Dermis blood vessel endothelial cell (primary cell): ENCODE results near the gene PPARG. TPM values are rescaled to one million over a fixed set of nuclear protein-coding genes. Genes with fewer than 3 reads are reported as not detected.
A peak's percentile ranks its signal among the peaks of the same experiment; 100 is the strongest.
"Not testable (repeated sequence)": the region's sequence is repeated elsewhere in the genome, so short reads cannot be mapped to it uniquely, and the experiment has no call there.

Source experiments
- DNase-seq: peaks from one replicate; pipeline ENCODE4 v3.0.0; 2010
- total RNA-seq: library from RNA; depleted of rRNA; stranded (reverse); fragments of >200 nt; gene quantifications from 2 replicates; pipeline ENCODE4 v1.2.3, GENCODE V29; 2014

PPARG gene
- total RNA-seq, 1 donor from 2014 or later = 69.4 TPM

DNA sequence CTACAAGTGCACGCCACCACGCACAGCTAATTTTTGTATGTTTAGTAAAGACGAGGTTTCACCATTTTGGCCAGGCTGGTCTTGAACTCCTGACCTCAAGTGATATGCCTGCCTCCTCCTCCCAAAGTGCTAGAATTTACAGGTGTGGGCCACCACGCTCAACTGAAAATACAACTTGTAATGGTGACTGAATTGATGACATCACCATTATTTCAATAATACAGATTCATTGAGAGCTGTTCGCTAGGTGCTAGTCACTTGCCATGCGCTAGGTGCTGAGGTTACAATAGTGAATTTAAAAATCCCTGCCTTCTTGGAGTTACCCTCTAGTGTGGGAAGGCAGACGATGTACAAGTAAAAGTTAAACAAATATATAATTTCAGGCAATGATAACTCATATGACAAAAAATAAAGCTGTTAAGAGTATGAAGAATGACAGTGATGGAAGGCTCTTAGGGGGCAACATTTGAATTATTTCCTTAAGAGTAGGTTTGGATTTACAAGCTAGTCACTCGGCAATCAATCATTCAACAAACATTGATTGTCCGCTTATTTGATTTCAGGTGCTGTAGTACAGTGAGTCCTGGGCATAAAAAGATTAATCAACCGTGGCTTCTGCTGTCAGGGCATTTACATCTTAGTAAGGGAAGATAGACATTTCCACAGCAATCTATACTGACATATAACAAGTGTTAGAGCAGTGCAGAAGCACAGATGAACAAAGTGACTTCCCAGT lies 9.1 kb upstream of the PPARG start:
- no peak for DNase-seq

DNA sequence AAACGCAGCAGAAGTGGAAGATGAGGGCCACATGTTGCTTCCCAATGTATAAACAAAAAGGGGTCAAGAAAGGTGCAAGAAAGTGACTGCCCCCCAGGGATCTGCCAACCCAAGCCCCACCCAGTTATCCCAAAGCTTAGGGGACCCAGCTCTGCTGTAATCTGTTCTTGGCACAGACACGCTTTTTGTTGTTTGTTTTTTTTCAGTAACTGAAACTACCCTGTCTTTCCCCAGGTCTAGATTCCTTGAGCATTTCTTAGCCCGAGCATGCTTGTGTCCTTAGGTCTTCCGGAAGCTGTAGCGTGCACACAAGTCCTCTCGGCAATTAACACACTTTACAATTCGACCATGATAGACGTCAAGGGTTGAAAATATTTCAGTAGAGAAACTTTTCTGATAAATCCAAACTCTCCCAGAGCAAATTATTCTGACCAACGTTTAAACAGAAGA lies 8.5 kb upstream of the PPARG start:
- no peak for DNase-seq

DNA sequence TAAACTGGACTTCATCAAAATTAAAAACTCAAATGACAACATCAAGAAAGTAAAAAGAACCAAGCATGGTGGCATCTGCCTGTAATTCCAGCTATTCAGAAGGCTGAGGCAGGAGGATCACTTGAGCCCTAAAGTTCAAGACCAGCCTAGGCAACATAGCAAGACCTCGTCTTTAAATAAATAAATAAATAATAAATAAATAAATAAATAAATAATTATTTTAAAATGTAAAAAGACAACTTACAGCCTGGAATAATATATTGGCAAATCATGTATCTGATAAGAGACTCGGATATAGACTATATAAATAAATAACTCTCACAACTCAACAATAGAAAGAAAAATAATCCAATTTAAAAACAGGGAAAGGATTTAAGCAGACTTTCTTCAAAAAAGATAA lies 4.3 kb upstream of the PPARG start:
- no peak for DNase-seq

DNA sequence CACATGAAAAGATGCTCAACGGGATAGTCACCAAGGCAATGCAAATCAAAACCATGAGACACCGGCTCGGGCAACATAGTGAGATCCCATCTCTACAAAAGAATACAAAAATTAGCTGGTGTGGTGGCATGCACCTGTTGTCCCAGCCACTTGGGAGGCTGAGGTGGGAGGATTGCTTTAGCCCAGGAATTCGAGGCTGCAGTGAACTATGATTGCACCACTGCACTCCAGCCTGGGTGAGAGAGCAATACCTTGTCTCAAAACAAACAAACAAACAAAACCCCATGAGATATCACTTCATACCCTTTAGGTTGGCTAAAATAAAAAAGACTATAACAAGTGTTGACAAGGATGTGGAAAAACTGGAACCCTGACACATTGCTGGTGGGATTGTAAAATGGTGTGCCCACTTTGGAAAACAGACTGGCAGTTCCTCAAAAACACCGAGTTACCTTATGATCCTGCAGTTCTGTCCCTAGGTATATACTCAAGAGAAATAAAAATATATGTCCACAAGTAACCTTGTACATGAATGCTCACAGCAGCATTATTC lies 3.8 kb upstream of the PPARG start:
- no peak for DNase-seq

DNA sequence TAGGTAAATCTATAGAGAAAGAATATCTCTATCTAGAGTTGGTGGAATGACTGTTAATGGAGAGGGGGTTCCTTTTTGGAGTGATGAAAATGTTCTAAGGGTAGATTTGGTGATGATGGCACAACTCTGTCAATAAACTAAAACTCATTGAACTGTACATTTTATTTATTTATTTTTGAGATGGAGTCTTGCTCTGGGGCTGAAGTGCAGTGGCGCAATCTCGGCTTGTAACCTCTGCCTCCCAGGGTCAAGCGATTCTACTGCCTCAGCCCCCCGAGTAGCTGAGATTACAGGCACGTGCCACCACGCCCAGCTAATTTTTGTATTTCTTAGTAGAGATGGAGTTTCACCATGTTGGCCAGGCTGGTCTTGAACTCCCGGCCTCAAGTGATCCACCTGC lies 3.1 kb upstream of the PPARG start:
- DNase-seq = not testable (repeated sequence)

DNA sequence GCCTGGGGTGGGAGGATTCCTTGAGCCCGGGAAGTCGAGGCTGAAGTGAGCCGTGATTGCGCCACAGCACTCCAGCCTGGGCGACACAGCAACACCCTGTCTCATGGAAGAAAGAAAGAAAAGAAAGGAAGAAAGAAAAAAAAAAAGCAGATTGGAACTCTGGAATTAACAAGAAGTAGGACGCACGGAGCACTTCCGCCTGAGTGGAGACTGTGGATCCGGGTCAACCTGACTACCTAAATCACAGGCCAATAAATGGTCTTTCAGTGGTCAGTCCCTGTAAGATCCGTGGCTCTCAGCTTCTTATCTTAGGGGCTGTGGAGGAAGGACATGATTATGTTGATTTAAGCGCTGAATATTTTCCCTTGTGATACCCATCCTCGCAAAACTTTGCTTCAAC lies 2.4 kb upstream of the PPARG start:
- no peak for DNase-seq

DNA sequence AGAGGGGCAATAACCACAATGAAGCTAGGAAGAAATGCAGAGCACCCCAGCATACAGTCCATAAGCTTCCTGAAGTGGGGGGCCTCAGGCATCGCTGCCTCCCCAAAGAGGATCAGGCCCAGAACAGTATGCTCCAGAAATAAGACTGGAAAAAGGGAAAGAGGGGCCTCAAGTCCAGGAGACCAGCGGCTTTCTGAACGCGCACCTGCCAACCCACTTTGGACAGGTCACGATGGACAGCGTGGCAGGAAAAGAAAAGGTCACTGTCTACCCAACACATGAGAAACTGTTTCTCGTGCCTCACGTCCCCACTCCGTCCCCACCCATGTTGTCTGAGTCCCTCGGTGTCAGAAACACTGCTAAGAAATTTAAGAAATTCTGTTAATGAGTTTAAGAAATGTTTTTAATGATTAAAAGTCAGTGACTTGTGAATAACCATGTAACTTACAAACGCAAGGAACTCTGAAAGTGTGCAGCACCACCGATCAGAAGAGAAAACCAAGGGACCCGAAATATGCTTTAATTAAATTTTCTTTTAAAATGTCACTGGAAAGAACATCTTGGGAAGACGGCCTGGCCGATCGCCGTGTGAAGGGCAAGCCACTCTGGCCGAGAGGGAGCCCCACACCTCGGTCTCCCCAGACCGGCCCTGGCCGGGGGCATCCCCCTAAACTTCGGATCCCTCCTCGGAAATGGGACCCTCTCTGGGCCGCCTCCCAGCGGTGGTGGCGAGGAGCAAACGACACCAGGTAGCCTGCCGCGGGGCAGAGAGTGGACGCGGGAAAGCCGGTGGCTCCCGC lies 1.7 kb upstream of the PPARG start:
- peak; percentile 26 for DNase-seq

DNA sequence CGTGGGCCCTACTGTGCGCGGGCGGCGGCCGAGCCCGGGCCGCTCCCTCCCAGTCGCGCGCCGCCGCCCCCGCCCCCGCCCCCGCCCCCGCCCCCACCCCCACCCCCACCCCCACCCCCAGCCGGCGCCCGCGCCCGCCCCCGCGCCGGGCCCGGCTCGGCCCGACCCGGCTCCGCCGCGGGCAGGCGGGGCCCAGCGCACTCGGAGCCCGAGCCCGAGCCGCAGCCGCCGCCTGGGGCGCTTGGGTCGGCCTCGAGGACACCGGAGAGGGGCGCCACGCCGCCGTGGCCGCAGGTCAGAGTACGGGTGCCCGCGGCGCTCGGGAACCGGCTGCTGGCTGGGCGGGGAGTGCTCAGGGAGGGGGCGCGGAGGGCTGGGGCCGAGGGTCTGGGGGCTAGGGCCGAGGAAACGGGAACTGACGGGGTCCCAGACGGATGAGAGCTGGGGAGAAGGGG lies 1.1 kb upstream of the PPARG start:
- peak; percentile 60 for DNase-seq

DNA sequence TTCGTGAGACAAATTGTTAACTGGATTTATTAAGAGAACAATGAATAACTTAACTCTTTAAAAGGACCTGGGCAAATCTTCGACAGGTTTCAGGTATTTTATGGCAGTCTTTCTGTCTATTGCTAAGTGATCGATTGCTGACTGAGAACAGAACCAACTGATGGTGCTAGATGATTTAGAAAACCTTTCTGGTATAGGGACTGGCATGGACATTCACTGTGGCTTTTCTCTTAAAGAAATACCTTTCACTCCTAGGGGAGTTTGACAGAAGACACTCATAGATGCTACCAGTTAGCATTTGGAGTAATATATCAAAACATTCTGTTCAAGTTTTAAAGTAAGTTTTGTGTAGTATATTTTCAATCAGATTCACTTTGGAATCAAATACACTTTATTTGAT lies 654 bp downstream of the PPARG start:
- DNase-seq = no peak

DNA sequence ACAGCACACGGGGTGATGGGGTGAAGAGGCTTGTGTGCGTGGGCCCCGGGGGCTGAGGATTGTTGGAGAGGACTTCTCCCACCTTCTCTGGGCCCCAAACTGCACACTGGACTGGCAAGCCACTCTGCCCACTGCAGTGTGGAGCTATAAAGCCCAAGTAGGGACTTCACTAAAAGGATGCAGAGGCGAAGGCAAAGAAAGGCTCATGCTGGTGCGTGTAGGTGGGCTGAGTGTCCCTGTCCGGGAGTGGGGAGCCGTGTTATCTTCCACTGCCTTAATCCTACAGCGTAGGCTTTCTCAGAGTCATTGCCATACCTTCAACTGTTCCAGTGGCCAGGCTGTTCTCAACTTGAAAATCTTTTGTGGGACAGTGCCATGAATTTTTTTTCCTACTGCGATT lies 3.9 kb downstream of the PPARG start:
- no peak for DNase-seq

DNA sequence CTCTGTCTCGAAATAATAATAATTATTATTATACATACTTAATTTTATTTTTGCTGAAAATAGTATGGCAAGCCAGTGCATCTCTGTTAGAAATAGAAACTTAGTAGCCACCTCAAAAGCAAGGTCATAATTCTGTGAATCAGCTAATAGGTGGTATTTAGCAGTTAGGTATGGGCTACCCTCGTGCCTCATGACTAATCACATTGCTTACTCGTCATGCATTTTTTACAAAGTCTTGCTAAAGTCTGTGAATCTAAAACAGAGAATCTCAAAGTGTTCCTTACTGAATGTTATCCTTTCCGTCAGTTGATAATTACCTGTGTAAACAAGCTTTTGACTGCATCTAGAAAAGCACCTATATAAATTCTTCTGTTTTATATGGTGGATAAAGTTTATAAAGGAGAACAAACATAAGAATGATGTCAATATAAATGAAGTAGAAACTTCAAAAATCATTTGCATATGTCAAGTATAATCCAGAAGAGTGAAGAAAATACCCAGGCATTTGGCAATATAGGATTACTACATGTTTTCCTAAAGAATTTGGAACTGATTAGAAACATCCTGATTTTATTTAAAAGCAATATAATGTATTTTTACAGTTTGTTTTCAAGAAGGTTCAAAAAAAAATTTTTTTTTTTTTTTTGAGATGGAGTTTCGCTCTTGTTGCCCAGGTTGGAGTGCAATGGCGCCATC lies 6.2 kb downstream of the PPARG start:
- no peak for DNase-seq

DNA sequence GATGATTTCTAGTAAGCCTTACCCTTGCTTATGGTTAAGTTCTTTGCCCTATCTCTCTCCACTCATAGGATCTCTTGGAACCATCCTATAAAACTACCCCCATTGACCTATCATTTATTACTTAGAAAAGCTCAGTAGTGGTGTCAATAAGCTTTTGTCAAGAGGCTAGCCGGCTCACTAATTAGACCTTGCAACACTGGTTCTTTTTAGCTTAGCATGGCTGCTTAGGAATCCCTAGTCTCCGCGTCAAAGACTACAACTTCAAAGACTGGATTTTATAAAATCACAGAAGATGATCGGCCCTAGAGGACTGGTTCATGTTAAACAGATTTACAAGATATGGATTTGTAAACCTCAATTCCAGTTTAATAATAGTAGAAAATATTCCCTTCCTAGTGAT lies 7.6 kb downstream of the PPARG start:
- DNase-seq = no peak

DNA sequence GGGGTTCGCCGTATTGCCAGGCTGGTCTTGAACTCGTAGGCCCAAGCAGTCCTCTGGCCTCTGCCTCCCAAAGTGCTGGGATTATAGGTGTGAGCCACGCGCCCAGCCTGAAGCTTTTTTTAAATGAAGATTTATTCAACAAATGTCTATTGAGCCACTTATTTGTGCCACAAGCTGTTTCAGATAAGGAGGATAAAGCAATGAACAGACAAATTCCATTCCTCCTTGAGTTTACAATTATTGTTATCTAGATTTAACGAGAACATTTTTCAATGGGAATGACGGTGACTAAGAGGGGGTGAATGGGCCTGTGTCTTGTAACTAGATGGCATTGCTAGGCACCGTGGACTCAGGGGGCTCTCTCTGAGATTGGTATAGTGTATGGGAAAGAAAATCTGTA lies 10.2 kb downstream of the PPARG start:
- no peak for DNase-seq

DNA sequence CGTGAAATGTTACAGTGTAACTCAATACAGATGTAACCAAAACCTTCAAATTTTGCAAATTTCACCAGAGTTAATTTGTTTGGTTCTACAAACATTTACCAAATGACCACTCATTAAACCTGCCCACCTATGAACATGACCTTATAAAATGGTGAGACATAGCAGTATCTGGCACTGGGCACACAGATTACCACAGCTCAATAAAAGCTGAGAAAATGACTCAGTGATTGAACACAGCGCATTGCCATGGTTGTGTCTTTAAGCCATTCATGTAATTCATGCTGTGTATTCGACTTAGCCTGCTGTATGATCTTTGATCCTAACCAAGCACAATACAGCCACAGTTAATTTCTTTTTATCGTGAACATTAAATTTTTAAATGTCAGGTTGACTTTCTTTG lies 11.3 kb downstream of the PPARG start:
- no peak for DNase-seq

DNA sequence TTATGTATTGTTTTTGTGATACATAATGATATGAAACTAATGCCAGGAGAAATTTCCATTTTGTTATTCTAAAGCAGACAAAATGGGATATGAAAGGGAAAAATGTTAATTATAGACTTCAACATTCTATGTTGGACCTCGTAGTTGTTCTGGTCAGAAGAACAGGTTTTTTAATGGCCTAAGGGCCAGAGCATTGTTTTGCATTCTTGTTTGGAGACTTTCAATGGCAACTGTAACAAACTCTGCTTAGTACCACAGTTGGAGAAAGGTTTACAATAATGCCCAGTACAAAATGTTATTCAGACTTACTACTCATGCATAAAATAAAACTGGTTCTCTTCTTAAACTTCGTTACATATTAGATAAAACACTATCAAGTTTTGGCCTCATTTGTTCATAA lies 12.2 kb downstream of the PPARG start:
- no peak for DNase-seq

DNA sequence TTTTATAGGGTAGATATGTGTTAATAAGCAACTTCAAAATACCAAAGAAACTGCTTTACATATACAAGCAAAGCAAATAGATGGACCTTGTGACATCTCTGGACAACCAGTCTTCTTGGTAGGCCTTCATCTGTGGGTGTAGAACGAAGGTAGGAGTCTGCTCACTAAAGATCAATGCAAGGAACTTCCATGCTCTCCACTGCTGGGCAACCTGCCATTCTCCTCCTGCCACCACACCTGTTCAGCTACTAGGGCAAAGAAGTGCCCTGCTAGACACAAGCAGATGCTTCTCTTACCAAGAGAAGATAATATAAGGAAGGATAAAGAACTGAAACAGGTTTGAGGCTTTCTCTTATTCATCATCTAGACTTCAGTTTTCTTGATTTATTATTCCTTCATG lies 12.6 kb downstream of the PPARG start:
- DNase-seq = no peak

DNA sequence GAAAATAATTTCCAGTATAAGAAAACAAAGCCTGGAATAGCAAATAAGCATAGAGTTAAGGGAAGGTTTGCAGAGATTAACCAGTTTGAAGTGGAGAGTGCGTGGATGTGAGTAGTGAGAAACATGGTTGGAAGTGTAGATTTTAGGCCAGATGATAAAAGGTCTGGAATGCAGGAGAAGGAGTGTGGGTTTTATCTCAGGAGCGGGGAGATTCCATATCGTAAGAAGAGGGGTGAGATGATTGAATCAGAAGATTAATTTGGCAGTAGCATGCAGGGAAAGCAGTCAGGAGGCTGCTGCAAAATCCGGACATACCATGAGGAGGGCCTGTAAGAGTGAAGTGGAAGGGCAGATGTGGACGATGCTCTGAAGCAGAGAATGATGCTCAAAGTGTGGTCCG lies 13.7 kb downstream of the PPARG start:
- DNase-seq = no peak

DNA sequence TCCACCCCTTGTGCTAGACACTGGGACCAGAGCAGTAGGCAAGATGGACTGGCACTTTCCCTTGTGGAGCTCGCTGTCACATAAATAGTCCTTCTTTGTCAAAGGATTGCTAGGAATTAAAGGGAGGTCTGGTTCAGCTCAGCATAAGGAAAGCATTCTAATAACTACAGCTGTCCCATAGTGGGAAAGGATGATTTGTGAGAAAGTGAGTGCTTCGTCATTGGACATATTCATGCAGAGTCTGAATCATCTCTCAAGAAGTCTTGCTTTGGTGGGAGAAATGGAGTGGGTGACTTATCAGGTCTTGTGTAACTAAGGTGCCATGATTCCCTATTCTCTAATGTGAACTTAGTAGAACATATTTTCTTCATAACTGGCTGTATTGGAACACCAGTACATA lies 14.7 kb downstream of the PPARG start:
- no peak for DNase-seq

DNA sequence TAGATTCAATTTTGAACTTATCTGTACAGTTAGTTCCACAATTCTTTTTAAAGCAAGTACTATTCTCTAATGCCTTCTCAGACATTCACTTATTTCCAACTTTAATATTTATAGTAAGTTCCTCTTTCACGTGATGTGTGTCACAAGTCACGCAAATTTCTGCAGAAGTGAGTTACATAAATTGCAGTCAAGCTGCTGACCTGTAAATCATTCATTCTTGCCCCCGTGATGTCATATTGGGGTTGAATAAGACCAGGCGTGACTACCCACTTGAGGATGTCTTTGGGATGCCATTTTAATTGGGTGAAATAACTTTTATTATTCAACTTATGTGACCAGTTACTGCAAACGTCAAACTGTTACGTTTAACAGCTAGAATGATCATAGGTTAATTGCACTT lies 15.1 kb downstream of the PPARG start:
- DNase-seq = no peak

DNA sequence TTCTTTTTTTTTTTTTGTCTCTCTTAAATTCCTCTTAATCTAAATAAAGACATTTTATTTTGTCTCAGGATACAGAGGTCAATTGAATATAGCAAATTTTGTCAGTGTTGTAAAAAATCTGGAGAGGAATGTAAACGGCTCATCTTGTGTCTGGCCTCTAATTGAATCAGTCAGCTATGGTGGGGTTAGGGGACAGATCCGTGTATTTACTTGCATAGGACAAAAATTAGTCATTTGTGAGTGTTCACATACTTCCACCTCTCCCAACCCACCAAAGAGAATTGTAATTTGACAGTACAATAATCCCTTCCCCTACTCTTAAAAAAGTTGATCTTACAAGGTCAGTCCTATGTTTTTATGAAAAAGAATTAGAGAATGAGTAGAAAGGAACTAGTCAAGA lies 18.3 kb downstream of the PPARG start:
- DNase-seq = no peak

DNA sequence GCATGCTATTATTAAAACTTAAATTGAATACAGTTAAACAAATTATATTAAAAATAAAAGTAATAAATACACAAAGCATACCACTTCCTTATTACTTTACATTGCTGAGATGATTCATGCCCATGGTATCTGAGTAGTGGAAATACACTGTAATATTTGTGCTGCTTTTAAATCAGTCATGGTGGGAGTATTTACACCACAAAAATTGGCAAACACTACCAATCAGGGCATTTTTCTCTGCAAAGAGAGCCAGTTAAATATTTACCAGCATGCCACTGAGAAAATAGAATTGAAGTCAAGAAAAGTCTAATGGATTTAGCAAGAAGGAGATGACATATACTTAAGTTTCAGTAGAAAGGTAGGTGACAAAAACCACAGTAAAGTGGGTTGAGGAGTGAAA lies 19.6 kb downstream of the PPARG start:
- peak; percentile 69 for DNase-seq

DNA sequence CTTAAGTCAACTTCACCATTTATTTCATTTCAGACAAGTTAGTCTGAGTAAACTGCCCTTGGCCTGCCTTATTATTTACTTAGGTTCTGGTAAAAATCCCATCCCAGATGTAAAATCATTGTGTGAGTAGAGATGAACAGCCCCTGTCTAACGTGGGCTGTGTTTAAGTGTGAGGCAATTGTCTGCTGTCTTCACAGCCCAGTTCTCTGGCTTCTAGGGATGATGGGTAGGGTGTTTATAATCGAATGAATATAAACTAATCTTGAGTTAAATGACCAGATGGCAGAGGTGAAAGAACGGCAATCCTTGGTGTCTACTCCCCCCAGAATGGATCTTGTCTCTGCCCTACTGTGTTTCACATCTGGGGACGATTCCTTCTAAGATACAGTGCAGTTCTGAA lies 20.8 kb downstream of the PPARG start:
- no peak for DNase-seq

DNA sequence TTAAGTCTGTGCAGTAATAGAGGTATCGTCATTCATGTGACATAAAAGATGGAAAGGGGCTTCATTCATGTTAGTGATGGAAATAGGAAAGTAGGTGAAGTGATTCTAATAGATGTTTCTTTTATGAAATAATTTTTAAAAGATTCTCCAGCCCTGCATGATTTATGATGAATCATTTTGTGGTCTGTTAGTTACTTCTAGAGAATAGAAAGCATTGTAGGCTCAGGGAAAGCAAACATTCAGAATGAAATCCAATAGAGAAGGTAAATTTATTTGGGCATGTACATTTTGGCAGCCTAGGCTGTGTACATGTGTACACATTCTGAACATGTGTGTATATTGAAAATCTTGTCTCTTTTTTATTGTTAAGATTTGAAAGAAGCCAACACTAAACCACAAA lies 23.1 kb downstream of the PPARG start:
- no peak for DNase-seq
